ENCODE data around the gene ZSCAN22.

The ZSCAN22 gene

GRCh38 chr19:58362272-58362994 is 35.6 kb downstream of the ZSCAN22 start, which contains the start of gene ZNF497:
ZNF497 (minus strand) TSS chr19:58362751; CDS start chr19:58357635, 5,116 bp downstream.
- Histone ChIP-seq H3K4me1 (ENCODE audit: insufficient read depth, low read length, severe bottlenecking) (peaks cover 15% of the 10 kb centered on the region), H3K4me3 (ENCODE audit: low read depth, low read length, poor library complexity, severe bottlenecking) (peak within 1 kb of the TSS; percentile 83), H3K27ac (ENCODE audit: low read depth, low read length, poor library complexity, severe bottlenecking) (peak within 1 kb of the TSS; percentile 71), H3K9me3 (ENCODE audit: low read length) (no peaks in the 10 kb centered on the region), H2AFZ (ENCODE audit: low read length) (0 out of 2 replicates have a peak within 1 kb of the TSS, but pooled peaks have one; percentile 29), H3K36me3 (ENCODE audit: insufficient read depth, low read length) (no peaks in the 10 kb centered on the region), H3K9ac (ENCODE audit: low read length) (peak within 1 kb of the TSS; percentile 93), H3K9me2 (ENCODE audit: low read depth, low read length) (no peaks in the 10 kb centered on the region), H3K4me2 (ENCODE audit: low read length) (peak within 1 kb of the TSS; percentile 92), H4K20me1 (ENCODE audit: insufficient read depth, low read length) (no peaks in the 10 kb centered on the region), H3K79me2 (ENCODE audit: insufficient read depth, low read length) (no peaks in the 10 kb centered on the region), H3K27me3 (ENCODE audit: insufficient read depth, low read length) (no peaks in the 10 kb centered on the region), H3F3A (ENCODE audit: insufficient read depth, low read length) (no peaks in the 10 kb centered on the region)
- TF ChIP-seq EZH2 (IDR thresholded peaks at IDR 0.05; ENCODE audit: borderline replicate concordance, low read length), result no peak
- TF ChIP-seq, protein P1, sequence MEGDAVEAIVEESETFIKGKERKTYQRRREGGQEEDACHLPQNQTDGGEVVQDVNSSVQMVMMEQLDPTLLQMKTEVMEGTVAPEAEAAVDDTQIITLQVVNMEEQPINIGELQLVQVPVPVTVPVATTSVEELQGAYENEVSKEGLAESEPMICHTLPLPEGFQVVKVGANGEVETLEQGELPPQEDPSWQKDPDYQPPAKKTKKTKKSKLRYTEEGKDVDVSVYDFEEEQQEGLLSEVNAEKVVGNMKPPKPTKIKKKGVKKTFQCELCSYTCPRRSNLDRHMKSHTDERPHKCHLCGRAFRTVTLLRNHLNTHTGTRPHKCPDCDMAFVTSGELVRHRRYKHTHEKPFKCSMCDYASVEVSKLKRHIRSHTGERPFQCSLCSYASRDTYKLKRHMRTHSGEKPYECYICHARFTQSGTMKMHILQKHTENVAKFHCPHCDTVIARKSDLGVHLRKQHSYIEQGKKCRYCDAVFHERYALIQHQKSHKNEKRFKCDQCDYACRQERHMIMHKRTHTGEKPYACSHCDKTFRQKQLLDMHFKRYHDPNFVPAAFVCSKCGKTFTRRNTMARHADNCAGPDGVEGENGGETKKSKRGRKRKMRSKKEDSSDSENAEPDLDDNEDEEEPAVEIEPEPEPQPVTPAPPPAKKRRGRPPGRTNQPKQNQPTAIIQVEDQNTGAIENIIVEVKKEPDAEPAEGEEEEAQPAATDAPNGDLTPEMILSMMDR (IDR thresholded peaks at IDR 0.05; ENCODE audit: low read length), result no peak

DNA sequence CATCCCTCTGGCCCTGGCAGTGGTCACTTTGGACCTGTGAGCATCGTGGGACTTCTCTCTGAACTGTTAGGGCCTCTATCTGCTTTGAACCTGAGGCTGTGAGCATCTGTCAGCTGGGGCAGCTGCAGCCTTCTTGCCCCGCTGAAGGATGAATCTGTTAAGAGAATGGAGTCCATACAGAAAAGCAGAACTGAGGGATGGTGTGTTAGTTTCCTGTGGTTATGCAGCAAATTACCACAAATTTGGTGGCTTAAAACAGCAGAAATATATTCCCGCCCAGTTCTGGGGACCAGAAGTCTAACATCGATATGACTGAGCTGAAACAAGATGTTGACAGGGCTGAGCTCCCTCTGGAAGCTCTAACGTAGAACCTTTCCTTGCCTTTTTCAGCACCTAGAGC is 37.4 kb downstream of the ZSCAN22 start:
- H3K27ac ChIP-seq (ENCODE audit: low read depth, low read length, poor library complexity, severe bottlenecking), result no peak overlapping the region

GRCh38 chr19:58366585-58367430 is 40.0 kb downstream of the ZSCAN22 start:
- TF ChIP-seq, protein P1 (IDR thresholded peaks at IDR 0.05; ENCODE audit: low read length), result peak; percentile 19; the same call in 1 of the 2 replicates
- TF ChIP-seq EZH2 (IDR thresholded peaks at IDR 0.05; ENCODE audit: borderline replicate concordance, low read length), result no peak
- H4K20me1 ChIP-seq (ENCODE audit: insufficient read depth, low read length), result no peaks in the 10 kb centered on the region

More for the DNA sequence above, 37.4 kb downstream of the ZSCAN22 start:
- Histone ChIP-seq H3K9me3 (ENCODE audit: low read length) (no peaks in the 10 kb centered on the region), H4K20me1 (ENCODE audit: insufficient read depth, low read length) (no peaks in the 10 kb centered on the region), H3K9me2 (ENCODE audit: low read depth, low read length) (no peaks in the 10 kb centered on the region), H3K4me1 (ENCODE audit: insufficient read depth, low read length, severe bottlenecking) (peaks cover 15% of the 10 kb centered on the region), H3F3A (ENCODE audit: insufficient read depth, low read length) (no peaks in the 10 kb centered on the region), H3K27me3 (ENCODE audit: insufficient read depth, low read length) (no peaks in the 10 kb centered on the region), H3K4me3 (ENCODE audit: low read depth, low read length, poor library complexity, severe bottlenecking) (no peak overlapping the region), H2AFZ (ENCODE audit: low read length) (no peak overlapping the region), H3K9ac (ENCODE audit: low read length) (no peak overlapping the region), H3K36me3 (ENCODE audit: insufficient read depth, low read length) (no peaks in the 10 kb centered on the region), H3K4me2 (ENCODE audit: low read length) (no peak overlapping the region), H3K79me2 (ENCODE audit: insufficient read depth, low read length) (no peaks in the 10 kb centered on the region)
- TF ChIP-seq, protein P1 (IDR thresholded peaks at IDR 0.05; ENCODE audit: low read length), result no peak
- TF ChIP-seq EZH2 (IDR thresholded peaks at IDR 0.05; ENCODE audit: borderline replicate concordance, low read length), result no peak

More at GRCh38 chr19:58366585-58367430, 40.0 kb downstream of the ZSCAN22 start:
- H3K4me2 ChIP-seq (ENCODE audit: low read length), result no peak overlapping the region
- no peaks in the 10 kb centered on the region for H3K79me2 ChIP-seq (ENCODE audit: insufficient read depth, low read length)
- H3K9ac ChIP-seq (ENCODE audit: low read length), result no peak overlapping the region
- no peak overlapping the region for H2AFZ ChIP-seq (ENCODE audit: low read length)
- no peaks in the 10 kb centered on the region for H3K36me3 ChIP-seq (ENCODE audit: insufficient read depth, low read length)
- H3K27ac ChIP-seq (ENCODE audit: low read depth, low read length, poor library complexity, severe bottlenecking), result no peak overlapping the region
- no peaks in the 10 kb centered on the region for H3K9me3 ChIP-seq (ENCODE audit: low read length)
- peaks cover 6% of the 10 kb centered on the region for H3K4me1 ChIP-seq (ENCODE audit: insufficient read depth, low read length, severe bottlenecking)
- H3K27me3 ChIP-seq (ENCODE audit: insufficient read depth, low read length), result no peaks in the 10 kb centered on the region
- H3K4me3 ChIP-seq (ENCODE audit: low read depth, low read length, poor library complexity, severe bottlenecking), result no peak overlapping the region
- no peaks in the 10 kb centered on the region for H3F3A ChIP-seq (ENCODE audit: insufficient read depth, low read length)
- H3K9me2 ChIP-seq (ENCODE audit: low read depth, low read length), result no peaks in the 10 kb centered on the region

Measured in OCI-LY1 (cell line).